ENCODE results near the gene RASSF1. TPM values are rescaled to one million over a fixed set of nuclear protein-coding genes. Genes with fewer than 3 reads are reported as not detected.

Gene RASSF1
- total RNA-seq, 2 experiments from 2014 or later, result 88.3 to 122 TPM

DNA sequence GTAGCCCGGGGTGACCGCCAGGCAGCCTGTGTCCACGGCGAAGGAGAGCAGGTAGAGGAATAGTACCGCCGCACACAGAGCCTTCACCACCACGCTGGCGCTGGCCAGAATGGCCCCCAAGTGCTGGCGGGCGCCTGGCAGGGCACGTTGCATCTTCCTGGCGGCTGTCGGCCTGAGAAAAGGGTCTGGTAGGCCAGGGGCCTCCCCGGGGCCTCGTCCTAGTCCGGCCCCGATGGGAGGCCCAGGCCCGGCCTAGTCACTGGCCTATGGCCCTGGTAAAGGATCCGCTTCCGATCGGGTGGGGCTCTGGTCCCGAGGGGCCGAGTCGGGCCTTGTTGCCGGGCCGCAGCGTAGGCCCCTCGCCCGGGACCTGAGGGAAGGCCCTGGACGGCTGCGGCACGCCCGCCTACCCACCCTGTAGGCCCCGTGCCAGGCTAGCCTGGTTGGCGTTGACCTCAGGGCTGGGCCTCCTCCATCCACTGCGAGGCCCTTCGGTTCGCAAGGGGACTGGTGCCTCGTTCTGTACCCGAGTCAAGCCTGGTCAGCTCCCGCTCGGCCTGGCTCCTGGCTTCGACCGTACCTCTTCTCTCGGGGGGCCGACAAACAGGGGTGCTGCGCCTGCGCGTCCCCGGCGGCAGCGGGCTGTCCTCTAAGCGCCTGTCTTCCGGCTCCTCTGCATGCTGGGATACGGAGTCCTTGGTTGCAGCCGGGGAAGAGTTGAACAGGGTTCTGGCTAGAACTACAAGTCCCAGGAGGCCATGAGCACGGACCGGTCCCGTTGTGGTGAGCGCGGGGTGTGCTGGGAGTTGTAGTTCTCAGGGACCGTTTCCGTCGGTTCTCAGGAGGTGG lies 18.5 kb upstream of the RASSF1 start, which contains the start of gene TMEM115:
Gene TMEM115, minus strand, starts transcription at position 611 of the 849 bp plus-strand sequence. Its CDS starts 458 bp downstream, at position 153.
- ChIA-PET POLR2A (no interaction called here), CTCF (interaction anchor here (1.2 kb wide), 1 partner anchor 8 kb away, joined by 3 read pairs; no protein-coding TSS in a partner anchor)
- no peaks in the 10 kb centered on the region for H3K9me3 Mint-ChIP-seq
- H3K27ac Mint-ChIP-seq, result peak within 1 kb of the TSS; percentile 96
- peak within 1 kb of the TSS; percentile 99 for H3K4me3 Mint-ChIP-seq
- H3K4me1 Mint-ChIP-seq, result peaks cover 41% of the 10 kb centered on the region
- H3K36me3 Mint-ChIP-seq (ENCODE audit: low read depth), result peaks cover 23% of the 10 kb centered on the region
- no peaks in the 10 kb centered on the region for H3K27me3 Mint-ChIP-seq
- peak; percentile 98 for DNase-seq

DNA sequence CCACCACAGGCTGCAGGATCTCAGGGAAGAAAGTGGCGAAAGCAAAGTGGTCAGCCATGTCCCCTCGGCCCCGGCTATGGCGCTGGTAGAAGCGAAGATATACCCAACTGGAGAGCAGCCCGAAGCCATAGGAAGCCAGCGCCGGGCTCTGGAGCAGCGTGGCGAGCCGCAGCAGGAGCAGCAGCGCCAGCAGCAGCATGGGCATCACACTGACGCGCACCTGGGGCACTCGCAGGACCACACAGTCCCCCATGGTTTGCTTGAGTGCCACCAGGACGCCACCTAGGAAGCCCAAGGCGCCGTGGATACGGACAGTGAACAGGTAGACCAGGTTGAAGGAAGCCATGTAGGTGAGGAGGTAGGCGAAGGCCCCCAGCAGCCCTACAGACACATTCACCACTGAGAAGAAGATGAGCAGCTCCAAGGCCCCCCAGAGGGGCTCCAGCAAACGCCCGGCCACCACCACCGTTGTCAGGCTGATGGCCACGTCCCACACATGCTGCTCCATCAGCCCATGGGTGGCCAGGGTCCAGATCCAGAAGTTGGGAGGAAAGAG lies 17.8 kb upstream of the RASSF1 start:
- Mint-ChIP-seq H3K4me1 (peaks cover 41% of the 10 kb centered on the region), H3K4me3 (peak overlapping the region; percentile 99), H3K9me3 (no peaks in the 10 kb centered on the region), H3K36me3 (ENCODE audit: low read depth) (peaks cover 23% of the 10 kb centered on the region), H3K27ac (peak overlapping the region; percentile 85), H3K27me3 (no peaks in the 10 kb centered on the region)
- CTCF ChIA-PET, result no interaction called here
- POLR2A ChIA-PET, result no interaction called here
- DNase-seq, result no peak

DNA sequence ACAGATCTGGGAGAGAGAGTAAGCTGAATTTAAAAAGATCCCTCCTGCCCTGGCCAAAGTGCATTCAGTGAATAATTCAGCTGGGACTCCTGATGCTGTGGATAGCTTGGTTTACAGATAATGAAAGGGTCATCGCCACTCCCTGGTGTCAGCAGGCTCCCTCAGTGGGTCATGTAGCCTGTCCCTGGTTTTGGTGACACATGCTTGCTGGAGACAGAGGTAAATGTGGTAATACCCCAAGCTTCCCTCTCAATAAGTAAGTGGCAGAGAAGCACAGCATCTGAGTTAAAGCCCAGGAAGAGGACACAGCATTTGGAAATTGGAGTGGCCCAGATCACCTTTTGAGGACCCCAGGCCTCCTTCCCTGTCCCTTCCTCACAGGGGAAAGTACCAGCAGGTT lies 16.8 kb upstream of the RASSF1 start:
- peaks cover 28% of the 10 kb centered on the region for H3K36me3 Mint-ChIP-seq (ENCODE audit: low read depth)
- peaks cover 44% of the 10 kb centered on the region for H3K4me1 Mint-ChIP-seq
- no peaks in the 10 kb centered on the region for H3K27me3 Mint-ChIP-seq
- no peak for DNase-seq
- H3K9me3 Mint-ChIP-seq, result no peaks in the 10 kb centered on the region
- H3K4me3 Mint-ChIP-seq, result peak overlapping the region; percentile 99
- CTCF ChIA-PET, result interaction anchor here (0.5 to 2.2 kb wide), 7 partner anchors 8 to 267 kb away, joined by 3 to 10 read pairs (median 4); no protein-coding TSS in a partner anchor
- POLR2A ChIA-PET, result interaction anchor here (0.6 kb wide), 1 partner anchor 15 kb away, joined by 3 read pairs; no protein-coding TSS in a partner anchor
- H3K27ac Mint-ChIP-seq, result peak overlapping the region; percentile 85

DNA sequence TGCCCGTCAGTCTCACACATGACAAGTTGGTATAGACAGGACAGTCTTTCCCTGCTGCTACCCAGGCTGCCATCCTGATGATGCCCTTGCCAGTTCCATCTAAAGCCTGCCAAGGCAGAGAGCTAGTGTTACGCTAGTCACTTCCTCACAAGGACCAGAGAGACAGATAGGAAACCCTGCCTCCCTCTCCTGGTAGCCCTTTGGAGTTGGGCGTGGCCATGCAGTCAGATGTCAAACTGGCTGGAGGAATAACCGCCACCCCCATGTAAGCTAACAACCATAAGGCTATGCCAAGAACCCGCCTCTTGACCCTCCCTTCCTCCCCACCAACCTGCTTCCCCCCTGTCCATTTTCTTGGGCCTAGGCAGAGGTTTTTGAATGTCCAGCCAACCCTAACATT lies 15.9 kb upstream of the RASSF1 start:
- no peak for DNase-seq
- Mint-ChIP-seq H3K4me1 (peaks cover 48% of the 10 kb centered on the region), H3K36me3 (ENCODE audit: low read depth) (peaks cover 29% of the 10 kb centered on the region), H3K27me3 (no peaks in the 10 kb centered on the region), H3K4me3 (peak overlapping the region; percentile 99), H3K9me3 (no peaks in the 10 kb centered on the region), H3K27ac (peak overlapping the region; percentile 36)
- CTCF ChIA-PET, result interaction anchor here (0.6 to 2.2 kb wide), 5 partner anchors 9 to 836 kb away, joined by 3 to 10 read pairs (median 4); no protein-coding TSS in a partner anchor
- POLR2A ChIA-PET, result no interaction called here

DNA sequence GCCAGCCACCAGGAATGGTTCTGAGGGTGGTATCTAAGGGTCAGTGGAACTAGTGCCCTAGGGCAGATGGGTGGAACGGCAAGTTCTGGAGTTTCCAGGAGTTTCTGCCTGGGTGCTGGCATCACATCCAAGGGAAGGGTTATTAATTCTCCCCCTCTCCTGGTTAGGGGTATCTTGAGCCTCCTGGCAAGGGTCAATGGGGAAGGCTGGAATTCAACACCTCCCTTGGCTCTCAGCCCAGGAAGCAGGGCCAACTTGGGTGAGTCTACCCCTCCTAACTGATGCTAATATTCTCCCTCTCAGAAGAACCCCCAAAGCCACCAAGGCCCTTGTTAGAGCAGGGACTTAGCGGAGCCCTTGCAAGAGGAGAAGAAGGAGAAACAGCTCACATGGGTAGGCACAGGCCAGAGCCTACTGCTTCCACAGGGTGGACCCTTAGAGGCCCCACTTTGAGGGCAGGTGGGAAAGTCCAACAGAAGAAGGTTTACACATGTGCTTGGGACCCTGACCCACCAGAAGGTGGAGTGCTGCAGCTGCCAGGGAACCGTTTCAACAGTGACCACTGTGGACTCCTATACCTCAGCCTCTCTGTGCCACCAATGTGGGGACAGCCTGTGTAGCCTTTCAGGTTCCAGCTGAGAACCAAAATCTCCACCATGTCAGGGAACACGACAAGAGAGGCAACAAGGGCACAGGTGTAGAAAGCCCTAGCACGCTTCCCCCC lies 15.4 kb upstream of the RASSF1 start:
- Mint-ChIP-seq H3K9me3 (no peaks in the 10 kb centered on the region), H3K27me3 (no peaks in the 10 kb centered on the region), H3K4me3 (peak overlapping the region; percentile 99), H3K4me1 (peaks cover 54% of the 10 kb centered on the region), H3K27ac (peak overlapping the region; percentile 13), H3K36me3 (ENCODE audit: low read depth) (peaks cover 31% of the 10 kb centered on the region)
- no peak for DNase-seq
- ChIA-PET POLR2A (no interaction called here), CTCF (interaction anchor here (1.0 to 2.2 kb wide), 3 partner anchors 9 to 14 kb away, joined by 3 to 10 read pairs (median 4); no protein-coding TSS in a partner anchor)

DNA sequence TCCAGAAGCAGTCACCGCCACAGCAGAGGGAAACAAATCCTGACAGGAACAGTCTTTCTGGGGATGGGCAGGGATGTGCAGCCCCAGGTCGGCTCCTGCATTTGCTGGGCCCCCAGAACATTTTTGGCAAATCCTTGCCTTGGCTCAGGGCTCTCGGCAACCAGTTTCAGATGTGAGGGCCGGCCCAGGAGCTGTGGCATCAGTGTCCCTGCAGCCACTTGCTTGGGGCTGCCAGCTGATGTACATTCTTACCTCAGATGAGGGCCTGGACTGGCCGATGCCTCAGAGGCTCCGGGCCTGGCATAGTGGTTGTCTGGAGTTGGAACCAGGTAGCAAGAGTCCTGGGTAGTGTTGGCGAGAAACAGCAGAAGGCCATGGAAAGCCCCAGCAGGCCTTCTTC lies 14.2 kb upstream of the RASSF1 start:
- POLR2A ChIA-PET, result no interaction called here
- H3K36me3 Mint-ChIP-seq (ENCODE audit: low read depth), result peaks cover 34% of the 10 kb centered on the region
- no peaks in the 10 kb centered on the region for H3K9me3 Mint-ChIP-seq
- H3K27ac Mint-ChIP-seq, result no peak overlapping the region
- CTCF ChIA-PET, result interaction anchor here (1.1 to 1.9 kb wide), 4 partner anchors 9 to 262 kb away, joined by 3 to 5 read pairs (median 4); partner anchors contain the start of genes HYAL3, MAPKAPK3, NAA80 and RASSF1
- DNase-seq, result no peak
- no peaks in the 10 kb centered on the region for H3K27me3 Mint-ChIP-seq
- peaks cover 60% of the 10 kb centered on the region for H3K4me1 Mint-ChIP-seq
- H3K4me3 Mint-ChIP-seq, result no peak overlapping the region

DNA sequence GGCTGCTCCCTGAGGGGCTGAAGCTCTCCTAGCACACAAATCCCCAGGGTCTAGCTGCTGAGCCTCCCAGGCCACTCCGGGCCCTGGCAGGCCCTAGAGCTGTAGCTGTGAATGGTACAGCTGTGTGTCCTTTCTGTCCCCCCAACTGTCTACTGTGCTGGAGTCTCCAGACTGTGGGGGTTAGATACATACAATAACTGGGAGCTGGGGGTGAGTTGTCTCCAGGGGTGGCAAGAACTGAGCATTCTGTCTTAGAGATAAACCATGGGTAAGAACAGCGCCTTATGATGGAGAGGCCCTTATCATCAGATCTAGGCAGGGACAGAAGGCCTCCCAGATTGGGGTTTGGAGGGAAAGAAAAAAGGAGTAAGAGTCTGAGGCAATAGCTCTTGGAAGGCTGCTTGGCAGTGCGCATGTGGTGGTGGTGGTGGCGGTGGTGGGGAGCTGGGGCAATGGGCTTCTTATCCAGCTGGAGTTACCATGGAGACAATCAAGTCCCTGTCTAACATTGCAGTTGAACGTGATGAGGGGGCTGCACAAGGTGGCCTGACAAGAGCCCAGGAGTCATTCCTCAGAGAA lies 13.6 kb upstream of the RASSF1 start:
- Mint-ChIP-seq H3K27me3 (no peaks in the 10 kb centered on the region), H3K36me3 (ENCODE audit: low read depth) (peaks cover 33% of the 10 kb centered on the region), H3K4me3 (no peak overlapping the region), H3K4me1 (peaks cover 59% of the 10 kb centered on the region), H3K9me3 (no peaks in the 10 kb centered on the region), H3K27ac (no peak overlapping the region)
- ChIA-PET POLR2A (no interaction called here), CTCF (interaction anchor here (0.5 to 1.9 kb wide), 10 partner anchors 8 to 275 kb away, joined by 3 to 6 read pairs (median 4); partner anchors contain the start of genes HYAL1, HYAL3, MAPKAPK3 and NAA80)
- no peak for DNase-seq

DNA sequence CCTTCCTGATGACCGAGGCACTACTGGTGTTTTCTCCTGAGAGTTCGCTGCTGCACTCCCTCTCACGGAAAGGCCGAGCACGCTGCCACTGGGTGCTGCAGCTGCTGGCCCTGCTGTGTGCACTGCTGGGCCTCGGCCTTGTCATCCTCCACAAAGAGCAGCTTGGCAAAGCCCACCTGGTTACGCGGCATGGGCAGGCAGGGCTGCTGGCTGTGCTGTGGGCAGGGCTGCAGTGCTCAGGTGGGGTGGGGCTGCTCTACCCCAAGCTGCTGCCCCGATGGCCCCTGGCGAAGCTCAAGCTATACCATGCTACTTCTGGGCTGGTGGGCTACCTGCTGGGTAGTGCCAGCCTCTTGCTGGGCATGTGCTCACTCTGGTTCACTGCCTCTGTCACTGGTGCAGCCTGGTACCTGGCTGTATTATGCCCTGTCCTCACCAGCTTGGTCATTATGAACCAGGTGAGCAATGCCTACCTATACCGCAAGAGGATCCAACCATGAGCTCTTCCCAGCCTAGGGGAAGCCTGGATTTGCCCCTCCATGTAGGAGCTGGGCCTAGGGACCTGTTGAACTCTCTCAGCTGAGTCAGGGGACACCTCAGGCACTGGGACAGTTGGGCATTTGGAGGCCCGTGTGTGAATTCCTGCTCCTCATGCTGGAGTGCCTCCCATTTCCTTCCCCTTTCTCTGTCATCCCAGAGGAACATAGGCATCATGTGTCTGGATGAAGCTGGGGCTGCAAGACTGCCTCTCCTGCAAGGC lies 12.8 kb upstream of the RASSF1 start:
- H3K36me3 Mint-ChIP-seq (ENCODE audit: low read depth), result peaks cover 33% of the 10 kb centered on the region
- H3K9me3 Mint-ChIP-seq, result no peaks in the 10 kb centered on the region
- H3K4me1 Mint-ChIP-seq, result peaks cover 64% of the 10 kb centered on the region
- H3K27ac Mint-ChIP-seq, result no peak overlapping the region
- CTCF ChIA-PET, result interaction anchor here (0.6 to 1.9 kb wide), 9 partner anchors 9 to 1806 kb away, joined by 3 to 6 read pairs (median 3); partner anchors contain the start of genes C3orf18, HYAL1, HYAL3 and MAPKAPK3
- POLR2A ChIA-PET, result no interaction called here
- no peak for DNase-seq
- H3K27me3 Mint-ChIP-seq, result no peaks in the 10 kb centered on the region
- no peak overlapping the region for H3K4me3 Mint-ChIP-seq

DNA sequence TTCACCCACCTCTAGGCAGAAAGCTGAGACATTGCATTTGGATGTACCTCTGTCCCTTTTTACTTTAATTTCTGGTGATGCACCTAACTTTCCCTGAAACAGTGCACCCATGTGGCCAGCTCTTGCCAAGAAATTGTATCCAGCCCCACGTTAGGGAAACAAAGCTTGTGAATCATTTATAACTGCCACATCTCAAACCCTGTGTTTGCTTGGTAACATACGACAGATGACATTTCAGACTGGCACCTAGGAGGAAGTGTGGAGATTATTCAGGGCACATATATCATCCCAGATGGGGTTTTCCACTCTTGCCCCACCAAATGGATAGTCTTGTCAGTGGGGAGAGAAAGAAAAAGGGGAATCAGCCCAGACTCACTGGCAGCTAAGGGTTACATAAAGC lies 12.1 kb upstream of the RASSF1 start:
- H3K9me3 Mint-ChIP-seq, result no peaks in the 10 kb centered on the region
- CTCF ChIA-PET, result interaction anchor here (0.6 to 1.4 kb wide), 6 partner anchors 8 to 1806 kb away, joined by 3 to 6 read pairs (median 4); partner anchors contain the start of genes C3orf18 and ZMYND10
- DNase-seq, result peak; percentile 25
- POLR2A ChIA-PET, result no interaction called here
- peaks cover 64% of the 10 kb centered on the region for H3K4me1 Mint-ChIP-seq
- H3K27ac Mint-ChIP-seq, result no peak overlapping the region
- H3K36me3 Mint-ChIP-seq (ENCODE audit: low read depth), result peaks cover 33% of the 10 kb centered on the region
- H3K27me3 Mint-ChIP-seq, result no peaks in the 10 kb centered on the region
- H3K4me3 Mint-ChIP-seq, result no peak overlapping the region

DNA sequence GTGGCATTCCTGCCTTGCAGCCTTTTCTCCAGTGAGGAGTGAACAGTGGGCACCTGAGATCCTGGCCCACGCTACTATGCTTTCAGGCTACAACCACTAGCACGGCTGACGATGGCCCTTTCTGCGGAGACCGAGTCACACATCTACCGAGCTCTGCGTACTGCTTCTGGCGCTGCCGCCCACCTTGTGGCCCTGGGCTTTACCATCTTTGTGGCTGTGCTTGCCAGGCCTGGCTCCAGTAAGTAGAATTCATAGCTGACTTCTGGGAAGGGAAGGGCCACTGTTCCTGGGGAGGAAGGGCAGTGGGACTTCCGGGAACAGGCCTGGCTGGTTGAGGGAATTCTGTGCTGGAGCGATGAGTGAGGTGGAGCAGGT lies 10.7 kb upstream of the RASSF1 start:
- peak overlapping the region; percentile 94 for H3K4me3 Mint-ChIP-seq
- POLR2A ChIA-PET, result interaction anchor here (1.4 kb wide), 1 partner anchor 52 kb away, joined by 3 read pairs; the partner anchor contains the start of genes HYAL3 and NAA80
- peaks cover 61% of the 10 kb centered on the region for H3K4me1 Mint-ChIP-seq
- H3K27ac Mint-ChIP-seq, result peak overlapping the region; percentile 98
- CTCF ChIA-PET, result interaction anchor here (1.1 to 7.2 kb wide), 4 partner anchors 8 to 105 kb away, joined by 3 to 76 read pairs (median 3); partner anchors contain the start of gene TMEM115
- H3K9me3 Mint-ChIP-seq, result no peaks in the 10 kb centered on the region
- no peaks in the 10 kb centered on the region for H3K27me3 Mint-ChIP-seq
- no peak for DNase-seq
- H3K36me3 Mint-ChIP-seq (ENCODE audit: low read depth), result peaks cover 35% of the 10 kb centered on the region

DNA sequence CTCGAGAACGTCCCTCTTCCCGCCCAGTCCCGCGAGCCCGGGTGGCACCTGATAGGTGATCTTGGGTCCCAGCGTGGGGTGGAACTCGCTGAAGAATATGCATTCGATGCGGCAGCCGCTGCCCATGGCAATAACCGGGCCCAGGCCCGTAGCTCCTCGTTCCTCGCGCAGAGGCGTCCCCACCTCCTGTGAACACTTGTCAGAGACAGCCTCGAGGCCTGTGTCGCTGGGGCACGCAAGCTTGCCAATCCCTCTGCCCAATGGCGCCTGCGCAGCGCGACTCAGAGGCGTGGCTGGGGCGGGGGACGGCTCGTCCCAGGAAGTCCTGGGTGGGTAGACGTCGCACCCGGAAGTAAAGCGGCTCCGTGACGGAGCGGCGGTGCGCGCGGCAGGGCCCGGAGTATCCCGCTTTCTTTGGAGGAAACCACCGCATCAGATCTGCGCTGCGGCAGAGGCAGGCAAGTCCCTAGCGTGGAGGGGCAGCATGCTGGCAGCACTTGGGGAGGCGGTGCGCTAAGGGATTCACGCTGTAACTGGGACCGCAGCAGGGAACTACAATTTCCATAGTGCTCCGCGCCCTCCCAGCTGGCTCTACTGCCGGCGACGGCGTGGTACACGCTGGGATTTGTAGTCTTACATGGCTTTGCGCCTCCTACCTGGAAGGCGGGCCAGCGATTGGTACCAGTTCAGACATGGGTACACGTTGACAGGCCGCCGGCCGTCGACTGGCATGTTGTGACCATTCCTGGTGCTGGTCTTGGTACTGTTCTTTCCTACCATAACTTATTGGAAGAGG lies 10.1 kb upstream of the RASSF1 start, which contains the start of the genes CYB561D2 and NPRL2:
Gene CYB561D2, plus strand, starts transcription at position 336 of the 796 bp plus-strand sequence. CDS start 572 bp downstream, outside the sequence.
Gene NPRL2, minus strand, starts transcription at position 249 of the 796 bp plus-strand sequence. Its CDS starts 123 bp downstream, at position 126.
- CTCF ChIA-PET, result interaction anchor here (0.6 to 7.2 kb wide), 9 partner anchors 9 to 1282 kb away, joined by 3 to 76 read pairs (median 3); partner anchors contain the start of genes RASSF1 and TMEM115
- Mint-ChIP-seq H3K27me3 (no peaks in the 10 kb centered on the region), H3K36me3 (ENCODE audit: low read depth) (peaks cover 31% of the 10 kb centered on the region), H3K27ac (peak within 1 kb of the TSS; percentile 98), H3K4me1 (peaks cover 60% of the 10 kb centered on the region), H3K9me3 (no peaks in the 10 kb centered on the region), H3K4me3 (peak within 1 kb of the TSS; percentile 94)
- peak; percentile 99 for DNase-seq
- POLR2A ChIA-PET, result interaction anchor here (0.7 to 1.5 kb wide), 8 partner anchors 9 to 217 kb away, joined by 3 to 11 read pairs (median 4); partner anchors contain the start of genes C3orf18, HYAL3, NAA80 and RASSF1

Measured in activated CD4-positive, alpha-beta T cell treated with anti-CD3 and anti-CD28 coated beads, Interleukin-2, amount 10 ng/mL, durations not matched to agents 7 days and 5 days (primary cell).